OCI-LY3 (cell line): ENCODE results near the gene RNFT2.

Experiments
- CTCF ChIP-seq: fragments of 200-600, 300-600 bp; sonication (generic); IDR thresholded peaks from 2 replicates; pipeline ENCODE4 v1.5.1; 2014; ENCODE audit warnings: antibody characterized with exemption, low read length, low read depth
- EZH2phosphoT487 ChIP-seq: fragments of 200-600 bp; shearing (Covaris generic); IDR thresholded peaks from 2 replicates; pipeline ENCODE4 v1.6.1; 2018; ENCODE audit warnings: antibody characterized with exemption, mixed run types, low read depth

DNA sequence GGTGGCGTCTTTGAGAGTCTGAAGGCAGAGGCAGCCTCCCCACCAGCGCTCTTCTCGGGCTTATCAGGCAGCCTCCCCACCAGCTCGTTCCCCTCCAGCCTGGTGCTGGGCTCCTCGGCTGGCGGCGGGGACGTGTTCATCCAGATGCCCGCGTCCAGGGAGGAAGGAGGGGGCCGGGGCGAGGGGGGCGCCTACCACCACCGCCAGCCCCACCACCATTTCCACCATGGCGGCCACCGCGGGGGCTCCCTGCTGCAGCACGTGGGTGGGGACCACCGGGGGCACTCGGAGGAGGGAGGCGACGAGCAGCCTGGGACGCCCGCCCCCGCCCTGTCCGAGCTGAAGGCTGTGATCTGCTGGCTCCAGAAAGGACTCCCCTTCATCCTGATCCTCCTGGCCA is 11.8 kb downstream of the RNFT2 start:
- no peak for TF ChIP-seq CTCF
- TF ChIP-seq EZH2phosphoT487: no peak
